Esophagus mucosa (tissue), 1 donor: Measurements from ENCODE around the gene FERMT2. TPM values are rescaled to one million over a fixed set of nuclear protein-coding genes. Genes with fewer than 3 reads are reported as not detected.

Experiments
- ATAC-seq: fragments of 200-7000 bp; cut with Tn5 transposase; one replicate; pipeline ENCODE4 v1.9.1; 2020
- total RNA-seq: library from RNA; stranded (reverse); gene quantifications from one replicate; pipeline ENCODE4 v1.2.4, GENCODE V29; 2023
- donor health status: DM: yes; HTN: yes; CAD: no.

Gene FERMT2, protein sequence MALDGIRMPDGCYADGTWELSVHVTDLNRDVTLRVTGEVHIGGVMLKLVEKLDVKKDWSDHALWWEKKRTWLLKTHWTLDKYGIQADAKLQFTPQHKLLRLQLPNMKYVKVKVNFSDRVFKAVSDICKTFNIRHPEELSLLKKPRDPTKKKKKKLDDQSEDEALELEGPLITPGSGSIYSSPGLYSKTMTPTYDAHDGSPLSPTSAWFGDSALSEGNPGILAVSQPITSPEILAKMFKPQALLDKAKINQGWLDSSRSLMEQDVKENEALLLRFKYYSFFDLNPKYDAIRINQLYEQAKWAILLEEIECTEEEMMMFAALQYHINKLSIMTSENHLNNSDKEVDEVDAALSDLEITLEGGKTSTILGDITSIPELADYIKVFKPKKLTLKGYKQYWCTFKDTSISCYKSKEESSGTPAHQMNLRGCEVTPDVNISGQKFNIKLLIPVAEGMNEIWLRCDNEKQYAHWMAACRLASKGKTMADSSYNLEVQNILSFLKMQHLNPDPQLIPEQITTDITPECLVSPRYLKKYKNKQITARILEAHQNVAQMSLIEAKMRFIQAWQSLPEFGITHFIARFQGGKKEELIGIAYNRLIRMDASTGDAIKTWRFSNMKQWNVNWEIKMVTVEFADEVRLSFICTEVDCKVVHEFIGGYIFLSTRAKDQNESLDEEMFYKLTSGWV
- total RNA-seq: 4.1 TPM

DNA sequence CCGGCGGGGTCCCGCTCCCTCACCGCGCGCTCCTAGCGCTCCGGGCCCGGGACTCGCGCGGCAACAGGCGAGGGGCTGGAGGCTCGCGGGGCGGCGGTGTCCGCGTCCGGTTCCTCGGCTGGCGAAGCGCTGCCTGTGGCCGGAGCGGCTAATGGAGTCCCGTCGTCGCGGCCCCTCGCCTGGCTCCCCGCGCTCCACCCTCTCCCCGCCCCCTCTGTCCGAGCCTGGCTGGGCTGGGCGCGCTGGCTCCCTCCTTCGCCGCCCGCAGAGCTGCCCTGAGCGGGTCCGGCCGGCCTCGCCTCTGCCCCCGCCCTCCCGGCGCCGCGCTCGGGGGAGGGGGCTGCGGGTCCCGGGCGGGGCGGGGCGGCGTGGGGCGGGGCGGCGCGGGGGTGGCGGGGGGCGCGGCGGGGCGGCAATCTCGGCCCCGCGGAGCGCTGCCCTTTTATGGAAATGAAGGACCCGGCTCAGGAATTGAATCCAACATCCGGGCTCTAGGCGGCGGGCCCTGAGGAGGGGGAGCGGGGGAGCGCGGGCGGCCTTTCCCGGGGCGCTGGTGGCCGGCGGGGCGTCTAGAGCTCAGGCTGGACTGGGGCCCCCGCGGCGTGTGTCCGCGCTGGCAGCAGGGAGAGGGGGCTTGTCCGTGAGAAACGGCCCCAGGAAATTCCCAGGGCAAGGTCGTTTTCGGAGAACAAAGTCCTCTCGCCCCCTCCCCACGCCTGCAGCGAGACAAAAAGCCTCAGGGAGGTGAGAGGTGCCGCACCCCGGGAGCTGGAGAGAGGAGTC lies at the start of gene FERMT2:
Gene FERMT2, minus strand, starts transcription at position 153 of the 783 bp plus-strand sequence. CDS start 482 bp downstream, outside the sequence.
- ATAC-seq: peak; percentile 77

DNA sequence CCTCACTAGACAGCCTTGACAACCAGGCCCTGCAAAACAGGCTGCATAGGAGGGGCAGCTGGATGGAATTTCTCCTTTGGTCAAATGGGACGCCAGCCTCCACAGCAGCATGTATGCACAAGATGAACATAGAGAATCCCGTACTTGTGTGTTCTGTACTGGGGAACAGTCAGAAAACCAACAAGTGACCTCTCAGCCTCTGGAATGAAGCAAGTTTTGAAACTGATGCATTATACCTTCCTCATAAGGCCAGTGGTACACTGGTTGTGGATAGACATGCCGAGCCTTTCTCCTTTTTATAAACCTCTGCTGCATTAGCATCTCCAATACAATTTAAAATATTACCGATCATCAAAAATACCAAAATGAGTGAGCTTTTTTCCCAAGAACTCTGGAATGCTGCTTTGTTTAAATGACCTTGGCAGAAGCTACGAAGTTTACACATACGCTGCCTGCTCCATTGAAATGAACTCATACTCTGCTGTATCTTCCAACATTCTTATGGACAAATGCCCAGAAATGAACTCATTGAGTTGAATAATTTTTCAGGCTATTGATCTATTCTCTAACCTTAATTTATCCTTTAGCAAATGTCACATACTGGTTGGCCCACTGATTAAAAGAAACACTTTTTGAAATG lies 47.6 kb upstream of the FERMT2 start:
- ATAC-seq: no peak

DNA sequence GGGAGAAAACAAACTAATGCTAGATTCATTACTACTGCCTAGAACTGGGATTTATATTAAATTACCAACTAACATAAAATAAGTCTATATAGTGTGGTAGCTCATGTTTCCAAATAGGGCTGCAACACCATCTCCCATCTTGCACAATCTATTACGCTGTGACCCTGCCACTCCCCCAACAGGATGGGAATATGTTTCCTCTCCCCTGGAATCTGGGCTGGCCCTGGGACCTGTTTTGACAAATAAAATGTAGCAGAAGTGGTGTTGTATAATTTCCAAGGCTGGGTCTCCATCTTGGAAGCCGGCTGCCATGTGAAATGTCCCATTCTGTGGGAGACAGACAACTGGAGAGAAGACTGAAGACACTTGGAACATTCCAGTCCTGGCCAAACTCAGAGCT lies 45.6 kb upstream of the FERMT2 start:
- no peak for ATAC-seq

DNA sequence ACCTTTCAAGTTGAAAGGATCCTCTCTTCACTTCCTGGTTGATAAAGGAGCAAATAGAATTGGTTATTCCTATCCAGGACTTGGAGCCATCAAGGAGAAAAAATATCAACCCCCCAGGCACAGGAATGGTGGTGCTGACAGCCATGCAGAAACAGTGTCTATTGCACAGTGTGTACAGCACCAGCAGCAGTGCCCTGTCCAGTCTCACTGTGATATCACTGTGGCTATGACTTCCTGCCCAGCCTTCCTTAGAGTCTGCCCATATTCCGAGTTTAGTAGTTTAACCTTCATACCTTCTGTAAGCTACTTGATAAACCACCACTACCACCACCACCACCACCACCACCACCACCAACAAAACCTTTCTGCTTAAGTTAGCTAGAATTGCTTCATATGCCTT lies 45.1 kb upstream of the FERMT2 start:
- ATAC-seq: no peak

DNA sequence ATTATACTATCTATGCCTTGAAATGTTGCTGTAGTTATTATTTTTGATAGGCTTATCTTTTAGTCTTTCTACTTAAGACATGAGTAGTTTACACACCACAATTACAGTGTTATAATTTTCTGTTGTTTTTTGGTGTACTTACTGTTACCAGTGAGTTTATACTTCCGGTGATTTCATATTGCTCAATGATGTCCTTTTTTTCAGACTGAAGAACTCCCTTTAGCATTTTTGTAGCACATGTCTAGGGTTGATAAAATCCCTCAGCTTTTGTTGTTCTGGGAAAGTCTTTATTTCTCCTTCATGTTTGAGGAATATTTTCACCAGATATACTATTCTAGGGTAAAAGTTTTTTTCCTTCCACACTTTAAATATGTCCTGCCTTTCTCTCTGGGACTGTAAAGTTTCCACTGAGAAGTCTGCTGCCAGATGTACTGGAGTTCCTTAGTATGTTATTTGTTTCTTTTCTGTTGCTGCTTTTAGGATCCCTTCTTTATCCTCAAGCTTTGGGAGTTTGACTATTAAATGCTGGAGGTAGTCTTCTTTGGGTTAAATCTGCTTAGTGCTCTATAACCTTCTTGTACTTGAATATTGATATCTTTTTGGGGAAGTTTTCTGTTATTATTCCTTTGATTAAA lies 41.5 kb upstream of the FERMT2 start:
- ATAC-seq: no peak

DNA sequence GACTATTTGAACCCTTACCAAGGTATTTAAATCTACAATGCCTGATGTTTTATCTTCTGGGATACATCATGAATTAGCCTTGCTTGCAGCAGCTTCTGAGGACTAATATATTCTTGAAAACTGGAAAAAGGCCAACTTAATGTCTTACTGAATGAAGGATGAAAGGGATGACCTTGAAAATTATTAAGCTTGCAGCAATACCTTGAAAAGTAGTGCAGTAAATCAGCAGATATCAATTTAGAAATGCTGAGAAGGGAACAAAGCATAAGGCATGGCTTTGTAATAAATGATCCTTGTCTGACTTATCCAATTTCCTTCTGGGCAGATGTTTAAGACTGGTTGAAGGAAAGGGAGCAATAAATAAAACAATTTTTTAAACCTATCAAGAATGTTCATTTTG lies 37.3 kb upstream of the FERMT2 start:
- ATAC-seq: no peak

DNA sequence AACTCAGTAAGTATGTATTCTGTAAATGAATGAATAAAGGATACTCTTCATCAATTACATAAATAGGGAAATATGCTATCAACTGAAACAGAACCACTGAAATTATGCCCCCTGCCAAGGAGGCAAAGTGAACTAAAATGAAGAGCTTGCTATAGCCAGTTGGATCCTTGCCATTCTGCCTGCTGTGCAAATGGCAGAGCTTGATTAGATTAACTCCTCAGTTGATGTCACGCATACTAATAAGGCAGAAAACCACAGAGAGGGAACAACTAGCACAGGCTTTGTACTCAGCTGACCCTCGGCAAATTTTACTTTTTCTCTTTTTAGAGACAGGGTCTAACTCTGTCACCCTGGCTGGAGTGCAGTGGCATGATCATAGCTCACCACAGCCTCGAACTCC lies 36.7 kb upstream of the FERMT2 start:
- ATAC-seq: no peak

DNA sequence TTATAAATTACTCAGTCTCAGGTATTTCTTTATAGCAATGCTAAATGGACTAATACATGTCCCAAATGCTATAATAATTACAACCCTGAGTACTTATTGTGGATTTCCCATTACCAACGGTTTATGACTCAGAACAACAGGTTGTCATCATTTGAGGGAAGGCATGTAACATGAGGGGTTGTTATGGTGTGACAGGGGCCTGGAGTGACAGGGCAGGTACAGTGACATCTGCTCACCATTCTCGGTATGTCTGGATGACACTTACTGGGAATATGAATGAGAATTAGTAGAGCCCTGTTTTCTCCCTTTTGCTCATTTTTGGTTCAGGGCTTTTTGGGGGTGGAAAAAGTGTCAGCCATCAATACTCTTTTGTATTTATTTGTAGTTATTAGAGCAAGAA lies 36.2 kb upstream of the FERMT2 start:
- no peak for ATAC-seq

DNA sequence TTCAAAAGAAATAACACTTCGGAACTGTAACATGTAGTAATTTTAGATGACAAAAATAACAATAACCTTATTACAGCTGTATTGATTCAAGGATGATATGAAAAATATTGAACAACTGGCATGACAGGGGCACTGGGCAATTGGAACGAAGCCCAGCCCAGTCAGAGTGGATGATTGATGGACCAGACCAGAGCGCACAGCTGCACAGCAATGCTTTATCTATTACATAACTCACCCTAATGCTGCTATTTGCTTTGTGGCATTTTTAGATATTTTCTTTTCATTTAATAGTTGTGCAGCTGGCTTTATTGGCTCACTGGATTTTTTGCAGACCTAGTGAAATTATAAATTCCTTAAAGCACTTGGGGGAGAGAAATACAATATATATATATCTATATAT lies 26.9 kb upstream of the FERMT2 start:
- ATAC-seq: no peak

DNA sequence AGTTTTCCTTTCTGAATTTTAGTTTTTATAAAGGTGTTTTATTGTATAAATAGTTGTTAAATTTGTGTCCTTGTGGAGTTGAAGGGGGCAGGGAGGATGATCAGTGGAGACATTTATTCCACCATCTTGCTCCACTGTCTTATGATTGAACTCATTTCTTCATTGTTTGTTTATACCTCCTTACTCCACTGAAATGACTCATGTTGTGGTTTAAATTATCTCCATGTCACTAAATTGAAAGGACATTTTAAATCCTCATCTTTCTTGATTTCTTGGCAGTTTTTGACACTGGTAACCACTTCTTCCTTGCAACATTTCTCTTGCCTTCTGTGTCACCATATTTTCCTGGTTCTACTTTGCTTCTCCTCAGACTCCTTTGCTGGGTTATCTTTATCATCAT lies 23.6 kb upstream of the FERMT2 start:
- no peak for ATAC-seq

DNA sequence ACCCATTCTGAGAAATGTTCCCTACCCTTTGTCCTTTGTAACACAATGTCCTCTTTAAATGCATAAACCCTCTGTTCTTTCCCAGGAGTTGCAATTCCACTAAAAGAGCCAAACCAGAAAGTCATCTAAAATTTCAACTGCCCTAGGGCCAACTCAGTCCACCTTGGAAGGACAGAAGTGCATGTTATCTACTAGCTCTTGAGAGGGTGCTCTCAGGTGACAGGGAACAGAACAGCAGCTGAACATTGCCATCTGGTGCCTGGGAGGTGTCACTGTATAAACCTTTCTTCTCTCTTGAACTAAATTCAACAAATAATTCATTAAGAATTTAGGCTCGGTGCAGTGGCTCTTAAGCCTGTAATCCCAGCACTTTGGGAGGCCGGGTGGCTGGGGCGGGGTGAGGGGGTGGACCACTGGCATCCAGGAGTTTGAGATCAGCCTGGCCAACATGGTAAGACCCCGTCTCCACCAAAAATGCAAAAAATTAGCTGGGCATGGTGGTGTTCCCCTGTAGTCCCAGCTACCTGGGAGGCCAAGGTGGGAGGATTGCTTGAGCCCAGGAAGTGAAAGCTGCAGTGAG lies 10.3 kb upstream of the FERMT2 start:
- peak; percentile 75 for ATAC-seq

DNA sequence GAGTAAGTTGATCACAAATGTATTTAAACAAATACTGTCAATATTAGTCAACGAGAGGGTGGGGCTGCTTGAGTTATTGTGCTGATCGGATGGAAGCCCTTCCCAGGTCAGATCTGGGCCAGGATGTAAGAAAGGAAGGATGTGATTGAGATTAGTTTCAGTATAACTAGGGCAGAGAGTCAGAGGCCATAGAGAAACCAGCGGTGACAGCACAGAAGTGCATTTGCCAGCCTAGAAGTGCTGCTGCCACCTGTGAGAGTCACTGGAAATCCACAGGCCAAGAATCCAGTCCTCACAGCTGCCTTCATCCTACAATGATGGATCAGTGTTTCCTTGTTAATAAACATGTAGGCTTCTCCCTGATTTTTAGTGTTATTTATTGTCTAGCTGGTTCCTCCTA lies 9.8 kb upstream of the FERMT2 start:
- peak; percentile 48 for ATAC-seq

DNA sequence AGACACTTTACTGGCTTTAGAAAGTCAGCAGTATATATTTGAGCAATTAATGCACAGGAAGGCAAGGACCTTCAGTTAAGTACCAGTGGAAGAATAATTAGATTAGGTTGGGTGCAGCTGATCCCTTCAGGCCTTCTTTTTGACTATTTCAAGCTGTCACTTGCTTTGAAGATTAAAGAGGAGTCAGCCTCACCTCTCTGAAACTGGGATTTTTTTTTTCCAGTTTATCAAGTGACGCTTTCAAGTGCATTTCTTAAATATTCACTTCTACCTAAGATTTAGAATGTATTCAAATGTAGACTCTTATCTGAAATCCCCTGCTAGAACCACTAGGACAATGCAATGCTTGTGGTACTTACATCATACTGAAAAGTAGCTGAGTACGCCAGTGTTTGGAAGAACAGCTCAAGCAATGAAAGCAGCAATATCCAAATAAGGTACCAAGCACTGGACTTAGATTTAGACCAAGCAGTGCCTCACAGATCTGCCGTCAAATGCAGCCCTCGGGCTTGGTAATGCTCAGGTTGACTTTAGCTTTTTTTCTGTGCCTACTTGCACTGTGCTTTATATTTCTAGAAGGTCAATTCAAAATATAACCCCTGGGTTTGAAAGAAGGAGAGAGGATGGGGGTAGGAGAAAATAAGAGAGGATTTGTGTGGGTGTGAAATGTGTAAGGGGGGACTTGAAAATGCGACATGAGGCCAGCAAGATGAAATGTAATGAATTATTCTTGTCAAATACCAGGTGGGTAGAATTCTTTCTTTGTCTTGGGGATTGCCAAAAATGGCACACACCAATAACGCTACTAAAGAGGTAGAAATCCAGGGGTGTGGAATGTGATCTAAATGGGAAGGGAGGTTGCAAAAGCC lies 3.7 kb upstream of the FERMT2 start:
- no peak for ATAC-seq

DNA sequence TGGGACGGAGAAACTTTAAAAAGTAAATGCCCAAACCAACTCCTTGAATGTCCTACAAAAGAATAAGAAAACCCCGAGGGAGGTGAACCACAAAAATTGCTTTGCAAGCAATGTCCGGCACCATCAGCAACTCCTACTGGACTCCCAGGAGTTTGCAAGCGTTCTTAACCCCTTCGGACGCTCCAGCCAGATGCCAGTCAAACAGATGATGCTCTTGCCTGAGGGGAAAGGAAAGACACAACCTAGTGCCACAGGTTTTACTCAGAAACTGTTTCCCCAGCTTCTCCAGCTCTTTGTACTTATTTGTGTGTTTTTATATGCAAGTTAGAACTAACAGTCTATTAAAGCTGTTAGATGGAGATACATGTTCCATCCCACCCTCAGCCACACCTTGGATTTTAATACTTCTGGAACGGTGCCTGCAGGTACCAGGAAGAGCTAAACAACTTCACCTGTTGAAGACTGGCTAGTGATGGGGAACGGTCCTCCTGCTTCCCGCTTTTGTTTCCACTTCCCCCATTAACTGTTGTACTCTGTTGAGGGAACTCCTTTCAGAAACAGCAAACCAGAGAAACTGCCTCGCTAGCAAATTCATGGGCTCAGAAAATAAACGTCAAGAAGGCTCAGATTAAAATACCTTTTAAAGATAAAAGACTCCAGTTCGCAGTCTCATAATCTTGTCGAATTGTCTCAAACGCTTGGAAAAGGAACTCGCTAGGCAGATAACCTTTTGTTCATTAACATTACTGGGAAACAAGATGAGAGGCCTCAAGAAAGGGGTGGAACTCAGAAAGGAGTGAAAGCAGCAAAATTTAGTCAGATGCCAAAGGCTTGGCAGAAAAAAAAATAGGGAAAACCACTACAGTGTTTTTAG lies 1.1 kb upstream of the FERMT2 start:
- no peak for ATAC-seq

DNA sequence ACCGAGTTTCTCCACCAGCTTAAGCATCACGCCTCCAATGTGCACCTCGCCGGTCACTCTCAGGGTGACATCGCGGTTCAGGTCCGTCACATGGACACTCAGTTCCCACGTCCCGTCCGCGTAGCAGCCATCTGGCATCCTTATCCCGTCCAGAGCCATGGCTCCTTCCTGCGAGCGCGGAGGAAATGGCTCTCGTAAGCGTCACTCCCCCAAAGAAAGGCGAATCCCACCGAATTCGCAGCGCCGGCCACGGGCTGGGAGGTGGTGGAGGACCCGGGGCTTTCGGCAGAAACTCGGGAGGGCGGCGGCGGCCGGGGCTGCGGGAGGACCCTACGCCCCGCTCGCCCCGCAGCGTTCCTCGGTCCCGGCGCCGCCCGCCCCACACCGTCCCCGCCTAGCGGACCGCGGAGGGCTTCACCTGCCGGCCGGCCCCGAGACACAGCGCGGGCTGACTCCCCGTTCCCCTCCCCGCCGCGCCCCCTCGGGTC lies 396 bp downstream of the FERMT2 start:
- ATAC-seq: peak; percentile 58

DNA sequence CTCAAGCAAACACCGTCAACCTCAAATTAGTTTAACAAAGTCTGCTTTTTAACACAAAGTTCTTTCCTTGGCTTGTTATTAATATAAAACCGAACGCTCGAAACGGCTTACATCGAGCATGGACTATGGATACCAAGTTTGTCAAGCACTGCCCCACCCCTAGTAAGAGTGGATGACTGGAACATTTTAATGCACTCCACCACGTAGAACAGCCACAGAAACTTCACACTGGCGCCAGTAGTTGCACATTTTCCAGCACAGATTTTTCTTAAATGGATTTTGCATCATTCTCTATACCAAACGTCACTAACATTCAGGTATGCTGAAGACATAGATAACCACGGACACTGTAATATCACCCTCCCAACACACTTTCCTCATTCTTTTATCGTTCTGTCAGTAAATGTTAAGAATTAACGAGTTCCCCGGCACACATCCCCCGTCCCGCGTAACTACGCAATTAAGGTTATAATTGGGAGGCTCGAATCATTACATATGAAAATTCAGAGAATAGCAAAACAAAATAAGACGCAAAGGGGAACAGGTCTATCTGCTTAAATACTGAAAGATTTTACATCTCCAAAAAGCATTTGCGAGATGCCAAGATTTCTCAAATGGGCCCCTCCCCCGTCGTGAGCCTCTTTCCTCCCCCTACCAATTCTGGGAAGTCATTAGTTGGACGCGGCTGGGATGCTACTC lies 990 bp downstream of the FERMT2 start:
- ATAC-seq: no peak

DNA sequence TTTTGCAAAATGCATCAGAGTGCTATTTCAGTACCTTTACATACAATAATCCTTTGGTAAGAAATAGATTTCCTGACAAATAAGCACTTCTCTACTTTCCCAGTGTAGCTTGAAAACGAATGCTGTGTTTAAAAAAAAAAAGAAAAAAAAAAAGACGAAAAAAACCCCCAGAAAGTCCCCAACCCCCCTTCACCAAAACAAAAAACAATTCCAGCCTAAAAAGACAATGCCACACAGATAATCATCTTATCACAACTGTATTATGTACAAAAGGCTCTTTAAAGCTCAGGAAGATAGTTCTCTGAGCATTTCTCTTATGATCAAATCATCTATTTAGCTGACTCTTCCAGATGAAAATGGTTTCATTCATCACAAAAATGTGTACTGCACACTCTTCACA lies 1.6 kb downstream of the FERMT2 start:
- ATAC-seq: no peak

DNA sequence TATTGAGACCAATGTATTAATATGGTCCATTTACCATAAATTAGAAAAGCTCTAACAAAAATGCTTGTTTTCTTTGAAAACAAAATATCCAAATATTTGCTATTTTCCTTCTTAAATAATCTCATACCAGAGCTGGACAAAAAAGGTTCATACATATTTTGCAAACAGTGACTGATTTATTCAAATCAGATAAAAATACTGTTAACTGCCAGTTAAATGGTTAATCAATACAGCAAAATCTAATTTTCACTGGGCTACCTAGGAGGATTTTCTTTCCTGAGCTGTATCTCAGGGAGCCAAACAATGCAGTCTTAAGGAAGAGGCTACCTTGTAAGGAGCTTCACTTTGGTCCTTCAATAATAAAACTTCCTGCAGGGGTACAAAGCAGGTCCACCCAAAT lies 2.0 kb downstream of the FERMT2 start:
- ATAC-seq: no peak

DNA sequence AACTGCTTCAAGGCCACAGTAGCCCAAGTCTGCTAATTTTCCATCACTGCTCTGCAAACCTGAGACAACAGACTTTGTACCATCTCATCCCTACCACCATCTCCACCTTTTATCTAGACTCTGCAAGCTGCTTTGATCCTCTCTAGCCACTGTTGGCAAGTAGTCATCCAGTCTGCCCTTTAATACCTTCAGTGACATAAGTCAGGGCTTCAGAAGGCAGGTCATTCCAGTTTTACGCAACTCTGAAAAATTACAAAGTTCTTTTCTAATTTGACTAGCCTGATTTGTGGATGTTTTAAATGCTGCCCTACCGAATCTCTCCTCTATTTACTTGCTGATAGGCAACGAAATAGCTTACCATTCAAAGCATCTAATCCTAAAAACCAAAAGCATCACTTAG lies 2.8 kb downstream of the FERMT2 start:
- ATAC-seq: no peak
